B cell (primary cell): Measurements from ENCODE around the gene SIM1. TPM values are rescaled to one million over a fixed set of nuclear protein-coding genes. Genes with fewer than 3 reads are reported as not detected.

ENCODE experiments used
- ATAC-seq: fragments of 200-7000 bp; cut with Tn5 transposase; one replicate; pipeline ENCODE4 v1.10.0; 2021; ENCODE audit warnings: low read depth, mild to moderate bottlenecking, moderate number of reproducible peaks, moderate library complexity
- CTCF ChIA-PET: fragments of 350-600 bp; sonication (Branson Sonifier 250); formaldehyde crosslinking; loops from one replicate; lab custom pipeline; 2021; ENCODE audit warnings: antibody characterized with exemption, inconsistent platforms; lab: Charles Lee
- POLR2A ChIA-PET: fragments of 350-600 bp; sonication (Branson Sonifier 250); formaldehyde crosslinking; loops from one replicate; lab custom pipeline; 2021; ENCODE audit warnings: antibody characterized with exemption; lab: Charles Lee
- DNase-seq: peaks from one replicate; pipeline ENCODE4 v3.0.0; 2013
- H2AFZ ChIP-seq: 2 replicates; pipeline ENCODE4 v1.6.1; 2012; ENCODE audit warnings: mild to moderate bottlenecking, low read depth, low read length; ENCODE audit not compliant: insufficient read depth, poor library complexity, severe bottlenecking
- H3K27ac ChIP-seq, 2 donors: 1 replicate in 1 of 2; 2 replicates in 1 of 2; pipeline ENCODE4 v1.5.1; 2012 to 2013; ENCODE audit warnings: low read length in 2 of 2, mild to moderate bottlenecking in 2 of 2, moderate library complexity in 1 of 2
- H3K27me3 ChIP-seq, 4 experiments: fragments of 200-600 bp in 1 of 4; sonication (generic) in 1 of 4; replicated peaks in 1 of 4; 1 replicate in 2 of 4; 2 replicates in 2 of 4; pipeline versions ENCODE4 v1.6.1 to v1.7.0; 2013 to 2016; ENCODE audit warnings: low read length in 3 of 4, mild to moderate bottlenecking in 2 of 4, mixed read lengths in 1 of 4, moderate library complexity in 1 of 4; ENCODE audit not compliant: insufficient read depth in 4 of 4, control insufficient read depth in 3 of 4; ENCODE audit errors: control extremely low read depth in 1 of 4
- H3K36me3 ChIP-seq, 2 experiments: replicated peaks in 1 of 2; 1 replicate in 1 of 2; 2 replicates in 1 of 2; pipeline versions ENCODE4 v1.6.1 to v1.7.1; 2013; ENCODE audit warnings: low read length in 1 of 2; ENCODE audit not compliant: insufficient read depth in 2 of 2, control insufficient read depth in 1 of 2; ENCODE audit errors: control extremely low read depth in 1 of 2, extremely low read depth in 1 of 2
- H3K4me1 ChIP-seq, 2 donors: fragments of 200-600 bp in 1 of 2; sonication (generic) in 1 of 2; 1 replicate in 1 of 2; 2 replicates in 1 of 2; pipeline versions ENCODE4 v1.5.1 to v1.6.1; 2013 to 2017; ENCODE audit warnings: low read length in 2 of 2; ENCODE audit not compliant: control insufficient read depth in 2 of 2, insufficient read depth in 2 of 2
- H3K4me2 ChIP-seq: replicated peaks from 2 replicates; pipeline ENCODE3; 2012; ENCODE audit warnings: mild to moderate bottlenecking, low read depth, low read length; ENCODE audit not compliant: poor library complexity, severe bottlenecking
- H3K4me3 ChIP-seq, 5 experiments: fragments of 200-600 bp in 1 of 5; sonication (generic) in 1 of 5; 1 replicate in 3 of 5; 2 replicates in 2 of 5; pipeline versions ENCODE4 v1.5.1 to v1.7.0; 2011 to 2016; ENCODE audit warnings: low read length in 4 of 5, mild to moderate bottlenecking in 4 of 5, low read depth in 2 of 5, control low read depth in 1 of 5, moderate library complexity in 1 of 5; ENCODE audit not compliant: insufficient read depth in 1 of 5; ENCODE audit errors: control extremely low read depth in 1 of 5, extremely low read depth in 1 of 5
- H3K79me2 ChIP-seq: fragments of 200-600 bp; sonication (generic); one replicate; pipeline ENCODE4 v1.6.0; 2016; ENCODE audit warnings: low read length; ENCODE audit not compliant: control insufficient read depth, insufficient read depth
- H3K9ac ChIP-seq: fragments of 200-600 bp; sonication (generic); 2 replicates; pipeline ENCODE4 v1.6.1; 2017; ENCODE audit warnings: mild to moderate bottlenecking, low read length, moderate library complexity
- H3K9me3 ChIP-seq, 3 donors: one replicate each; pipeline versions ENCODE4 v1.6.1 to v1.7.1; 2013; ENCODE audit warnings: low read length in 2 of 3; ENCODE audit not compliant: control insufficient read depth in 2 of 3, insufficient read depth in 1 of 3; ENCODE audit errors: control extremely low read depth in 1 of 3
- H4K20me1 ChIP-seq: 2 replicates; pipeline ENCODE4 v1.6.0; 2012; ENCODE audit warnings: mild to moderate bottlenecking, low read length; ENCODE audit not compliant: insufficient read depth, control insufficient read depth, poor library complexity, severe bottlenecking
- H3K27ac Mint-ChIP-seq: one replicate; pipeline ENCODE4 v1.8.0; 2021; ENCODE audit warnings: mixed read lengths
- H3K27me3 Mint-ChIP-seq: one replicate; pipeline ENCODE4 v1.8.0; 2021; ENCODE audit warnings: mixed read lengths
- H3K4me1 Mint-ChIP-seq: one replicate; pipeline ENCODE4 v1.8.0; 2021; ENCODE audit warnings: mixed read lengths
- H3K4me3 Mint-ChIP-seq: one replicate; pipeline ENCODE4 v1.8.0; 2021; ENCODE audit warnings: mixed read lengths
- H3K9me3 Mint-ChIP-seq: one replicate; pipeline ENCODE4 v1.8.0; 2022; ENCODE audit warnings: mixed read lengths; ENCODE audit not compliant: insufficient read depth
- EZH2 ChIP-seq: IDR thresholded peaks from 2 replicates; pipeline ENCODE4 v1.6.1; 2012; ENCODE audit warnings: borderline replicate concordance, low read depth, mild to moderate bottlenecking, moderate library complexity, low read length; ENCODE audit not compliant: insufficient read depth, poor library complexity, severe bottlenecking
- WGBS: methylation state at CpG from one replicate; pipeline ENCODE4 v1.1.5; 2013; ENCODE audit warnings: missing lambda C conversion rate; ENCODE audit not compliant: insufficient coverage; 5-methylcytosine and 5-hydroxymethylcytosine counted together
- intact Hi-C: fragments of 100-400 bp; cut with micrococcal nuclease; formaldehyde crosslinking; loops from one replicate; pipeline ENCODE4 v1.10.0; 2022
- polyA plus RNA-seq: library from polyadenylated mRNA; depleted of rRNA; stranded (reverse); fragments of >200 nt; gene quantifications from 2 replicates; pipeline ENCODE4 v1.2.3, GENCODE V29; 2012
- total RNA-seq, 2 donors: library from RNA; stranded (reverse); fragments of 120-200 nt in 1 of 2; gene quantifications; 1 replicate in 1 of 2; 2 replicates in 1 of 2; pipeline versions ENCODE4 v1.2.3 to v1.2.4, GENCODE V29; 2013 to 2022
- TF ChIP-seq, protein P1 (sequence below): fragments of 200-600 bp; IDR thresholded peaks from one replicate; pipeline ENCODE4 v1.8.0; 2022; ENCODE audit warnings: antibody characterized with exemption, mild to moderate bottlenecking

The SIM1 gene
- total and polyA plus RNA-seq, 2 donors (not counting 1 experiment from before 2014, with no cell fraction given): not detected

DNA sequence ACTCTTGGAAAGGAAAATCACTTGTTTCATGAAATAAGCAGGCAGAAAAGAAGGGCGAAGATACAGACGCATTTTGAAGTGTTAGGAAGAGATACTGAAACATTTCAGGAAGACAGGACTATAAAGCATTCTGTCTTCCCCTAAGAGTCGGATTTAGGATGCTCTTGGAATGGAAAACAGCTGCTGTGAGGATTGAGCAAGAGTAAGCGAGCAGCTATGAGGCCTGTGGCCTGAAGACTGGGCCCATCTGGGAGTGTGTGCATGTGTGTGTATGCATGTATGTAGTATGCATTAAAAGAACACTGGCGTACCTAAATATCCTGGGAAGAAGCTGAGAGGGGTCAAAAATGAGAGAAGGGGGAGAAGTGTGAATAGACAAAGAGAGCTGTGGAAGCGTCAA lies 83.6 kb downstream of the SIM1 start:
- H3K4me2 ChIP-seq: no peak overlapping the region
- Mint-ChIP-seq H3K9me3 (no peaks in the 10 kb centered on the region), H3K27me3 (no peaks in the 10 kb centered on the region), H3K4me3 (no peak overlapping the region), H3K27ac (no peak overlapping the region), H3K4me1 (no peaks in the 10 kb centered on the region)
- no peaks in the 10 kb centered on the region for H4K20me1 ChIP-seq
- no peak overlapping the region for H3K27ac ChIP-seq
- H3K4me1 ChIP-seq: no peaks in the 10 kb centered on the region
- ATAC-seq (no peak), DNase-seq (no peak)
- no peaks in the 10 kb centered on the region for H3K79me2 ChIP-seq
- H2AFZ ChIP-seq: no peak overlapping the region
- TF ChIP-seq EZH2: no peak
- TF ChIP-seq, protein P1, sequence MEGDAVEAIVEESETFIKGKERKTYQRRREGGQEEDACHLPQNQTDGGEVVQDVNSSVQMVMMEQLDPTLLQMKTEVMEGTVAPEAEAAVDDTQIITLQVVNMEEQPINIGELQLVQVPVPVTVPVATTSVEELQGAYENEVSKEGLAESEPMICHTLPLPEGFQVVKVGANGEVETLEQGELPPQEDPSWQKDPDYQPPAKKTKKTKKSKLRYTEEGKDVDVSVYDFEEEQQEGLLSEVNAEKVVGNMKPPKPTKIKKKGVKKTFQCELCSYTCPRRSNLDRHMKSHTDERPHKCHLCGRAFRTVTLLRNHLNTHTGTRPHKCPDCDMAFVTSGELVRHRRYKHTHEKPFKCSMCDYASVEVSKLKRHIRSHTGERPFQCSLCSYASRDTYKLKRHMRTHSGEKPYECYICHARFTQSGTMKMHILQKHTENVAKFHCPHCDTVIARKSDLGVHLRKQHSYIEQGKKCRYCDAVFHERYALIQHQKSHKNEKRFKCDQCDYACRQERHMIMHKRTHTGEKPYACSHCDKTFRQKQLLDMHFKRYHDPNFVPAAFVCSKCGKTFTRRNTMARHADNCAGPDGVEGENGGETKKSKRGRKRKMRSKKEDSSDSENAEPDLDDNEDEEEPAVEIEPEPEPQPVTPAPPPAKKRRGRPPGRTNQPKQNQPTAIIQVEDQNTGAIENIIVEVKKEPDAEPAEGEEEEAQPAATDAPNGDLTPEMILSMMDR: no peak
- H3K9ac ChIP-seq: no peak overlapping the region
- no peak overlapping the region for H3K4me3 ChIP-seq
- H3K27me3 ChIP-seq: no peaks in the 10 kb centered on the region
- ChIA-PET CTCF (no interaction called here), POLR2A (no interaction called here)
- H3K36me3 ChIP-seq: no peaks in the 10 kb centered on the region
- intact Hi-C loops: no loop called here
- 94% methylated on average over 5 of the region's 6 CpGs for WGBS
- H3K9me3 ChIP-seq: no peaks in the 10 kb centered on the region

DNA sequence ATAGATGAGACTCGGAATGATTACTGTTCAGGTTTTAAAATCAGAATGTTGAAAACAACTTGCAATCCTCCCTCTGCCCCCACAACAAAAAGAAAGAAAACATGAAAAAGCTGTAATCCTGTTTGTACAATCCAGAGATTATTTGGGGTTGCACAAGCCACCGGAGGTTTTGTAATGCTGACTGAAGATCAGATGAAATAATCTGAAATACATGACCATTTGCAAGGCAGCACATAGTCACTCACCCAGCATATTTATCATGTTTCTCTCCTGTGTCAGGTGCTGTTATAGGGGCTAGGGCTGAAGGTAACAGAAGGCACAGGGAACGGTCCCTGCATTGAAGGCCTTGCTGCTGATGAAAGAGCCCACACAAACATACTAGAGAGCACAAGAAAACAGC lies 85.3 kb downstream of the SIM1 start:
- ChIA-PET CTCF (no interaction called here), POLR2A (no interaction called here)
- H3K4me2 ChIP-seq: no peak overlapping the region
- no peaks in the 10 kb centered on the region for H3K4me1 ChIP-seq
- no peaks in the 10 kb centered on the region for H3K79me2 ChIP-seq
- H4K20me1 ChIP-seq: no peaks in the 10 kb centered on the region
- Mint-ChIP-seq H3K4me3 (no peak overlapping the region), H3K27me3 (no peaks in the 10 kb centered on the region), H3K9me3 (no peaks in the 10 kb centered on the region), H3K4me1 (no peaks in the 10 kb centered on the region), H3K27ac (no peak overlapping the region)
- H3K9ac ChIP-seq: no peak overlapping the region
- no peak overlapping the region for H2AFZ ChIP-seq
- no peaks in the 10 kb centered on the region for H3K27me3 ChIP-seq
- intact Hi-C loops: no loop called here
- ATAC-seq (no peak), DNase-seq (no peak)
- H3K36me3 ChIP-seq: no peaks in the 10 kb centered on the region
- TF ChIP-seq EZH2: no peak
- TF ChIP-seq, protein P1: no peak
- no peak overlapping the region for H3K4me3 ChIP-seq
- WGBS: no CpG with 5 or more reads among the region's 3 CpGs
- H3K27ac ChIP-seq: no peak overlapping the region
- H3K9me3 ChIP-seq: peaks cover 0 to 1% (median 0%) of the 10 kb centered on the region in 3 donors
